Measurements from ENCODE around the gene IFI35.
"Not testable (repeated sequence)": the region's sequence is repeated elsewhere in the genome, so short reads cannot be mapped to it uniquely, and the experiment has no call there.

Gene IFI35

DNA sequence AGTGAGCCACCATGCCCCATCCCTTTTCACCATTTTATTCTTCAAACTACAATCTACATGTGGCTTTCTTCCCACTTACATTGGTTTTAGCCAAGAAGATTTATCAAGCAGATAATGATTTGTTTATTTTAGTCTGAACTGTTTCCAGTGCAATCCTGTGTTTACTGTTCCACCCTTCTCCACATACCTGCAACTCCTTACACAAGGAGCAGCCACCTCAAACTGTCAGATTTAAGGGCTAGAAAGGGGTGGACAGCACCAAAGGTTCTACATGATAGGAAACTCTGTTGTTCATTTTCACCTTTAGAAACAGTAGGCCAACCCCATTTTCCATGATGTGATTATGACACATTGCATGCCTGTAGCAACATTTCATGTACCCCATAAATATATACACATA lies 24.3 kb upstream of the IFI35 start:
- H3K36me3 Mint-ChIP-seq (ENCODE audit: insufficient read depth) = peaks cover 43% of the 10 kb centered on the region
- no peak overlapping the region for H3K27ac Mint-ChIP-seq (ENCODE audit: low read depth)
- no peaks in the 10 kb centered on the region for H3K9me3 Mint-ChIP-seq
- no peaks in the 10 kb centered on the region for H3K27me3 Mint-ChIP-seq
- H3K4me1 Mint-ChIP-seq = peaks cover 31% of the 10 kb centered on the region
- DNase-seq (ENCODE audit: low spot score in 2 of 2) (no peak), ATAC-seq (replicated peaks; ENCODE audit: extremely low read depth, poor library complexity, severe bottlenecking) (no peak)
- H3K4me3 Mint-ChIP-seq = peak overlapping the region; percentile 96

DNA sequence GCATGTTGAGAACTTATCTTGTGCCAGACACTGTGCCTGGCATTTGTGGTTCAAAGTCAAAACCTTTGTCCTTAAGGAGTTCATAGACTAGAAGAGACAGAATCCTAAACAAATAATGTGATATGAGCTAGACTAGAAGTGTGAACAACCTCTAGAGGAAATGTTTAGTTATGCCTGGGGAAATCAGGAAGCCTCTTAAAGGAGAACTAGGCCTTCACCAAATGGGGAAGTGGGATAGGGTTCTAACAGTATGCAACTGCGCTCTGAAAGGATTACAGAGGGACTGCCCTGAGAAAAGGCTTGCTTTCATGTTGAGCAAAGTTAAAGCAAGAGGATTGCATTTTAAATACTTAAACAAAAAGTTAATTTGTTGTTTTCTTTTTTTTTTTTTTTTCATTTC lies 21.4 kb upstream of the IFI35 start:
- Mint-ChIP-seq H3K27ac (ENCODE audit: low read depth) (peak overlapping the region; percentile 82), H3K36me3 (ENCODE audit: insufficient read depth) (peaks cover 59% of the 10 kb centered on the region), H3K27me3 (no peaks in the 10 kb centered on the region), H3K4me3 (no peak overlapping the region), H3K9me3 (no peaks in the 10 kb centered on the region), H3K4me1 (peaks cover 21% of the 10 kb centered on the region)
- no peak for ATAC-seq (replicated peaks; ENCODE audit: extremely low read depth, poor library complexity, severe bottlenecking)
- no peak for DNase-seq (ENCODE audit: low spot score in 2 of 2)

GRCh38 chr17:42989141-42989540 lies 17.4 kb upstream of the IFI35 start:
- Mint-ChIP-seq H3K27ac (ENCODE audit: low read depth) (no peak overlapping the region), H3K27me3 (no peaks in the 10 kb centered on the region), H3K4me1 (peaks cover 5% of the 10 kb centered on the region), H3K9me3 (no peaks in the 10 kb centered on the region), H3K4me3 (no peak overlapping the region), H3K36me3 (ENCODE audit: insufficient read depth) (peaks cover 62% of the 10 kb centered on the region)
- ATAC-seq (replicated peaks; ENCODE audit: extremely low read depth, poor library complexity, severe bottlenecking) = no peak
- no peak for DNase-seq (ENCODE audit: low spot score in 2 of 2)

GRCh38 chr17:42989726-42990652 lies 16.6 kb upstream of the IFI35 start:
- H3K27ac Mint-ChIP-seq (ENCODE audit: low read depth) = no peak overlapping the region
- no peaks in the 10 kb centered on the region for H3K4me1 Mint-ChIP-seq
- DNase-seq (ENCODE audit: low spot score in 2 of 2) (no peak), ATAC-seq (replicated peaks; ENCODE audit: extremely low read depth, poor library complexity, severe bottlenecking) (no peak)
- H3K27me3 Mint-ChIP-seq = no peaks in the 10 kb centered on the region
- no peaks in the 10 kb centered on the region for H3K9me3 Mint-ChIP-seq
- H3K36me3 Mint-ChIP-seq (ENCODE audit: insufficient read depth) = peaks cover 58% of the 10 kb centered on the region
- no peak overlapping the region for H3K4me3 Mint-ChIP-seq

DNA sequence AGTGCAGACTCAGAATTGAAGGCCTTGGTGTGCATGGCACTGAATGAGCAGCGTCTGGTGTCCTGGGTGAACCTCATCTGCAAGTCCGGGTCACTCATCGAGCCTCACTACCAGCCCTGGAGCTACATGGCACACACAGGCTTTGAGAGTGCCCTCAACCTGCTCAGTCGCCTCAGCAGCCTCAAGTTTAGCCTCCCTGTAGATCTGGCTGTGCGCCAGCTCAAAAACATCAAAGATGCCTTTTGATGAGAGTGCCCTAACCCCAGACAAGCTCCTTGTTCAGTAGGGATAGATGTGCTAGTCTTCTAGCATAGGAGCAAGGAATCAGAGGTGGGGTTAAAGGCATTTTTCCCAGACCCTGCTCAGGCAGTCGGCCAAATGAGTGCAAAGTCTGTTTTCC lies 15.1 kb upstream of the IFI35 start:
- no peaks in the 10 kb centered on the region for H3K4me1 Mint-ChIP-seq
- peaks cover 46% of the 10 kb centered on the region for H3K36me3 Mint-ChIP-seq (ENCODE audit: insufficient read depth)
- H3K27ac Mint-ChIP-seq (ENCODE audit: low read depth) = no peak overlapping the region
- H3K9me3 Mint-ChIP-seq = no peaks in the 10 kb centered on the region
- no peak overlapping the region for H3K4me3 Mint-ChIP-seq
- ATAC-seq (replicated peaks; ENCODE audit: extremely low read depth, poor library complexity, severe bottlenecking) = no peak
- H3K27me3 Mint-ChIP-seq = no peaks in the 10 kb centered on the region
- DNase-seq (ENCODE audit: low spot score in 2 of 2) = no peak

DNA sequence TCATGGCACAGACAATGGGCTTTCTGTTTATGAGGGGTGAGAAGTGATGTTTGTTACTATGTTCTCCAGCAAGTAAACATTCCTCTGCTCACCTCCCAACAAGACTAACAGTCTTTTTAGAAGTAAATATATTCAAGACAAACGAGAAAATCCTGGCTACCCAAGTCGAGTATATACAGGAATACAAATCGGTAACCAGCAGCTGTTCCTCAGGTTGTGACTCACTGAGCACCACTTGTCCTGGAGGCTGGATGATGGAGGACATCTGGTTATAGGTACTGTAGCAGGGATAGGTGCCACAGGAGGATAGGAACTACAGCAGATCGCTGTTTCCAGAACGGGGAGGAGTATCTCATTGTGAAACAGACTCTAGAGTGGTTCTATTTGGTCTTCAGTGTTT lies 13.7 kb upstream of the IFI35 start:
- H3K4me3 Mint-ChIP-seq = no peak overlapping the region
- no peak for ATAC-seq (replicated peaks; ENCODE audit: extremely low read depth, poor library complexity, severe bottlenecking)
- no peak overlapping the region for H3K27ac Mint-ChIP-seq (ENCODE audit: low read depth)
- peaks cover 3% of the 10 kb centered on the region for H3K4me1 Mint-ChIP-seq
- no peak for DNase-seq (ENCODE audit: low spot score in 2 of 2)
- no peaks in the 10 kb centered on the region for H3K27me3 Mint-ChIP-seq
- H3K9me3 Mint-ChIP-seq = no peaks in the 10 kb centered on the region
- H3K36me3 Mint-ChIP-seq (ENCODE audit: insufficient read depth) = peaks cover 40% of the 10 kb centered on the region

DNA sequence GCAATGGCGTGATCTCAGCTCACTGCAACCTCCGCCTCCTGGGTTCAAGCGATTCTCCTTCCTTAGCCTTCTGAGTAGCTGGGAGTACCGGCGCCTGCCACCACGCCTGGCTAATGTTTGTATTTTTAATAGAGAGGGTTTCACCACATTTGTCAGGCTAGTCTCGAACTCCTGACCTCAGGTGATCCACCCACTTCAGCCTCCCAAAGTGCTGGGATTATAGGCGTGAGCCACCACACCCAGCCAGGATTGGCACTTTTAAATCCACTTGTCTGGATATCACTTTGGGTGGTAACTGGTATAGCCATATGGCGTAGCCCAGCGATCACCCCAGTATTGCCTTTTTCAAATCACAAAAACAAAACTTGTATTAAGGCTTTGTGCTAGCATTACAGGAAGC lies 12.7 kb upstream of the IFI35 start:
- Mint-ChIP-seq H3K36me3 (ENCODE audit: insufficient read depth) (peaks cover 36% of the 10 kb centered on the region), H3K4me1 (peaks cover 11% of the 10 kb centered on the region)
- not testable (repeated sequence) for H3K4me3 Mint-ChIP-seq; ATAC-seq (replicated peaks; ENCODE audit: extremely low read depth, poor library complexity, severe bottlenecking); H3K9me3 Mint-ChIP-seq; H3K27ac Mint-ChIP-seq (ENCODE audit: low read depth); DNase-seq (ENCODE audit: low spot score in 2 of 2); H3K27me3 Mint-ChIP-seq

GRCh38 chr17:42997390-42997983 lies 9.1 kb upstream of the IFI35 start:
- Mint-ChIP-seq H3K4me1 (peaks cover 20% of the 10 kb centered on the region), H3K4me3 (peak overlapping the region; percentile 91), H3K27ac (ENCODE audit: low read depth) (peak overlapping the region; percentile 98), H3K27me3 (no peaks in the 10 kb centered on the region), H3K9me3 (no peaks in the 10 kb centered on the region), H3K36me3 (ENCODE audit: insufficient read depth) (peaks cover 35% of the 10 kb centered on the region)
- DNase-seq (ENCODE audit: low spot score in 2 of 2) (no peak), ATAC-seq (replicated peaks; ENCODE audit: extremely low read depth, poor library complexity, severe bottlenecking) (no peak)

DNA sequence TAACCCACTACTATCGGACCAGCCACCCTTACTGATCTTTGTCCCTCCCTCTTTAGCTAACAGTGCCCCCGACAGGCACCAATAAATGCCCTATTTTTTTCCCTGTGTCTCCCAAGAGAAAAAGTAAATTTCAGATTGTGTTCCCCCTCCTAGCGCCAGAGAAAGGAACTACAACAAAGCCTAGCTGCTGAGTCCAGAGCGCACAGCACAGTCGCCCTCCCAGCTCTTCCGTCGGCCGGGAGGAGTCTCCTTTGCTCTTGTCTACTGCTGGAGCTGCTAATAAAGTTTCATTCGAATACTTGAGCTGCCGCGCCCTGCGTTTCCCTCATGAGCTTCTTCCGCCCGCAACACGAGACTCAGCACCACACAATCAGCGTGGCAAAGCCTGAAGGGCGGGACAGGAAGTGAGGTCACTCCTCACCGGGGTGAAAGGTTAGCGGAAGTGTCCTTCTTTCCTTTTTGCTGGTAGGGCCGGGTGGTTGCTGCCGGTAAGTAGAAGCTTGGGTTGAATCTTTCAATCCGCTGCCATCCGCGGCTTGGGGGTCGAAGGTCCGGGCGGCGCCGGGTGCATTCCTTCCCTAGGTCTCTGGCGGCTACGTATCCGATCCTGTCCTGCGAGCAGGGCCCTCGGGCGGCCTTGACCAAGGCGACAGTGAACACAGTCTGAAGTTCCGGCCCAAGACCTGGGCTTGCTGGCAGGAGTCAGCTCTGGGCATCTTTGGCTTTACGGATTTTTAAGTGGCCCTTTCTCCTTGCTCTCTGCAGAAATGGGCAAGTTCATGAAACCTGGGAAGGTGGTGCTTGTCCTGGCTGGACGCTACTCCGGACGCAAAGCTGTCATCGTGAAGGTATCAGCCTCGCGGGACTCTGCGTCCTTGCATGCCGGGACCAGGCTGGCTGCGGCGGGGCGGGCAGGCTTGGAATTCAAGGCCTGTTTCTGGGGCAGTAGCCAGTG lies 8.3 kb upstream of the IFI35 start, which contains the start of gene RPL27:
Gene RPL27, plus strand, starts transcription at position 436 of the 955 bp plus-strand sequence. Its CDS starts 332 bp downstream, at position 768.
- peak; percentile 96 to 98 for DNase-seq (ENCODE audit: low spot score in 2 of 2)
- Mint-ChIP-seq H3K4me3 (peak within 1 kb of the TSS; percentile 91), H3K4me1 (peaks cover 20% of the 10 kb centered on the region), H3K36me3 (ENCODE audit: insufficient read depth) (peaks cover 40% of the 10 kb centered on the region), H3K27ac (ENCODE audit: low read depth) (peak within 1 kb of the TSS; percentile 98), H3K9me3 (no peaks in the 10 kb centered on the region), H3K27me3 (no peaks in the 10 kb centered on the region)
- ATAC-seq (replicated peaks; ENCODE audit: extremely low read depth, poor library complexity, severe bottlenecking) = peak; percentile 97

DNA sequence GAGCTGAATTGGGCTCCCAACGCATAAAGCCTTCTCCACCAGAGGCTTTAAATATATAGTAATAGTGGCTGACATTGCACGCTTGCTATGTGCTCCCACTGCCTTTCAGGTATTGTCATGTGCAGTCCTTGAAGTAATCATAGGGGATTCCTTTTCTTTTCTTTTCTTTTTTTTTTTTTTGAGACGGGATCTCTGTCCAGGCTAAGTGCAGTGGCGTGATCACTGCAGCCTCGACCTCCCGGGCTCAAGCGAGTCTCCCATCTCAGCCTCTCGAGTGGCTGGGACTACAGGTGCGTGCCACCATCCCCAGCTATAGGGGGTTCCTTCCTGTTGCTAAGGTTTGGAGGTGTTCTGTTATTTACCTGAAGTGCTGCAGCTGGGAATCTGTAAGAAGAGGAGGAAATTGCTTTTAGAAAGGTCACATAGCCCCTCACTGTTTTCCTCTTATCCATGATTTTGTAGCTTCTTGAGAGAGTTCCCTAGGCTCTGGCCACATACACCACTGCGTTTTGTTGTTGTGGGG lies 7.5 kb upstream of the IFI35 start:
- Mint-ChIP-seq H3K27me3 (no peaks in the 10 kb centered on the region), H3K36me3 (ENCODE audit: insufficient read depth) (peaks cover 47% of the 10 kb centered on the region), H3K9me3 (no peaks in the 10 kb centered on the region), H3K4me1 (peaks cover 20% of the 10 kb centered on the region), H3K4me3 (peak overlapping the region; percentile 91), H3K27ac (ENCODE audit: low read depth) (peak overlapping the region; percentile 98)
- no peak for ATAC-seq (replicated peaks; ENCODE audit: extremely low read depth, poor library complexity, severe bottlenecking)
- DNase-seq (ENCODE audit: low spot score in 2 of 2) = no peak

DNA sequence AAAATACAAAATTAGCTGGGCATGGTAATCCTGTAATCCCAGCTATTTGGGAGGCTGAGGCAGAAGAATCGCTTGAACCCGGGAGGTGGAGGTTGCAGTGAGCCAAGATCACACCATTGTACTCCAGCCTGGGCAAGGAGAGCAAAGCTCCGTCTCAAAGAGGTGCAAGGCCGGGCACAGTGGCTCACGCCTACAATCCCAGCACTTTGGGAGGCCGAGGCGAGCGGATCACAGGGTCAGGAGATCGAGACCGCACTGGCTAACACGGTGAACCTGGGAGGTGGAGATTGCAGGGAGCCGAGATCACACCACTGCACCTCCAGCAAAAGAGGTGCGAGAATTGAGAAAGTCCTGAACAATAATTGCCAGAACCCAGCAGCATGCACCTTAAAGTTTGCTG lies 5.7 kb upstream of the IFI35 start:
- H3K36me3 Mint-ChIP-seq (ENCODE audit: insufficient read depth) = peaks cover 53% of the 10 kb centered on the region
- peaks cover 20% of the 10 kb centered on the region for H3K4me1 Mint-ChIP-seq
- not testable (repeated sequence) for ATAC-seq (replicated peaks; ENCODE audit: extremely low read depth, poor library complexity, severe bottlenecking)

DNA sequence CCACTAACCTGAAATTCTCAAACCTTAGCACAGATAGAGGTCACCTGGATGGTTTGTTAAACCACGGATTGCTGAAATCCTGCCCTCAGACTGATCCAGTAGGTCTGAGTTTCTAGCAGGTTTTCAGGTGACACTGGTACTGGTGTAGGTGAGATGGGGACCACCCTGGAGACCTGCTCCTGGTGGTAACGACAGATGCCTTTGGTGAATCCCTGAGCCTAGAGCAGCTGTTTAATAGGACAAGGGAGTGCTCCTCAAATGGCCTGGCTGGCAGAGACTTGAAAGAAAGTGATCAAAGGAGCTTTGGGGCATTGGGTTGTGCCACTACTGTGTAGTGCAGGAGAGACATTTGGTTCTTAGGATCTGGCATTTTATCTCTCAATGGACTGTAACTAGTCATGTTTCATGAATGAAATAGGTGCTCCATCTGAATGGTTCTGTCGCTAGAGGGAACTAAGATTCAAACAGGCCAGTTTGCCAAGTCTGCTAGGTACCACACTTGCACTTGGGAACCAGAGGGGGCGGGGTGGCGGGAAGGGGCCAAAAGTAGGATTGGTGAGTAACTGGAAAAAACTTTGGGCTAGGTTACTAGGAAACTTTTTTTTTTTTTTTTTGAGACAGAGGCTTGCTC lies 2.9 kb upstream of the IFI35 start:
- DNase-seq (ENCODE audit: low spot score in 2 of 2) (no peak), ATAC-seq (replicated peaks; ENCODE audit: extremely low read depth, poor library complexity, severe bottlenecking) (no peak)
- Mint-ChIP-seq H3K4me1 (peaks cover 18% of the 10 kb centered on the region), H3K27ac (ENCODE audit: low read depth) (no peak overlapping the region), H3K36me3 (ENCODE audit: insufficient read depth) (peaks cover 50% of the 10 kb centered on the region), H3K9me3 (no peaks in the 10 kb centered on the region), H3K27me3 (no peaks in the 10 kb centered on the region), H3K4me3 (no peak overlapping the region)

More for the DNA sequence above, 5.7 kb upstream of the IFI35 start:
- not testable (repeated sequence) for H3K27me3 Mint-ChIP-seq; DNase-seq (ENCODE audit: low spot score in 2 of 2); H3K4me3 Mint-ChIP-seq; H3K9me3 Mint-ChIP-seq
- peak overlapping the region; percentile 83 for H3K27ac Mint-ChIP-seq (ENCODE audit: low read depth)

All from central memory CD8-positive, alpha-beta T cell (primary cell).